ENCODE results near the gene STK38L.

- TF ChIP-seq POLR2A (IDR thresholded peaks at IDR 0.05; ENCODE audit: low read depth, low read length) (no peak), CTCF (conservative IDR thresholded peaks at IDR 0.05; ENCODE audit: low read depth, low read length) (no peak)
These were observed 101.3 kb downstream of the STK38L start for GRCh38 chr12:27345376-27345775.

Measured in IMR-90 (cell line).